HG02973 (cell line): ENCODE measurements around the gene AJM1.
"Not testable (repeated sequence)": the region's sequence is repeated elsewhere in the genome, so short reads cannot be mapped to it uniquely, and the experiment has no call there.

Experiments used
- ATAC-seq: cut with Tn5 transposase; IDR thresholded peaks from one replicate; pipeline ENCODE4 v1.9.1; 2021; ENCODE audit warnings: moderate library complexity; ENCODE audit not compliant: unreplicated experiment

AJM1 gene

DNA sequence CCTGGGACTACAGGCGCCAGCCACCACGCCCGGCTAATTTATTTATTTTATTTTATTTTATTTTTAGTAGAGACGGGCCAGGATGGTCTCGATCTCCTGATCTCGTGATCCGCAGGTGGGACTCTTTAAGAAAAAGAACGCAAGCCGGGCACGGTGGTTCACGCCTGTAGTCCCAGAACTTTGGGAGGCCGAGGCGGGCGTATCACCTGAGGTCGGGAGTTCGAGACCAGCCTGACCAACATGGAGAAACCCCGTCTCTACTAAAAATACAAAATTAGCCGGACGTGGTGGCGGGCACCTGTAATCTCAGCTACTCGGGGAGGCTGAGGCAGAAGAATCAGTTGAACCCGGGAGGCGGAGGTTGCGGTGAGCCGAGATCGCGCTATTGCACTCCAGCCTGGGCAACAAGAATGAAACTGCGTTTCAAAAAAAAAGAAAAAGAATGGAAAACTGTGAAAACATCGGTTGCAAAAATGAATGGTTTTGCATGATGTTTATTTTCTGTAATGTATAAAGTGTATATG is 24.7 kb downstream of the AJM1 start:
- not testable (repeated sequence) for ATAC-seq

- no peak for ATAC-seq
These were observed 25.2 kb downstream of the AJM1 start for GRCh38 chr9:136867480-136867879.

DNA sequence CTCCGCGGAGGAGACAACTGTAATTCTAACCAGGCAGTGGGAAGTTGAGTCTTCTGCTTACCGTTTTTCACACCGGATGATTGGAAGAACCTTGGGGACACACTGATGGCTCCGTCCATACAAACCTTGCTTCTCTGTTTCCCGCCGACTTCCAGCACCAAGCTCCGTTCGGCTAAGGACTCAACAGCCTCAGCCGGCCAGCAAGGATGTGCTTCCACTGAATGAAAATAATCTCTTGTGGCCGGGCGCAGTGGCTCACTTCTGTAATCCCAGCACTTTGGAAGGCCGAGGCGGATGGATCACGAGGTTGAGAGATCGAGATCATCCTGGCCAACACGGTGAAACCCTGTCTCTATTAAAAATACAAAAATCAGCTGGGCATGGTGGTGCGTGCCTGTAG is 25.6 kb downstream of the AJM1 start:
- no peak for ATAC-seq

DNA sequence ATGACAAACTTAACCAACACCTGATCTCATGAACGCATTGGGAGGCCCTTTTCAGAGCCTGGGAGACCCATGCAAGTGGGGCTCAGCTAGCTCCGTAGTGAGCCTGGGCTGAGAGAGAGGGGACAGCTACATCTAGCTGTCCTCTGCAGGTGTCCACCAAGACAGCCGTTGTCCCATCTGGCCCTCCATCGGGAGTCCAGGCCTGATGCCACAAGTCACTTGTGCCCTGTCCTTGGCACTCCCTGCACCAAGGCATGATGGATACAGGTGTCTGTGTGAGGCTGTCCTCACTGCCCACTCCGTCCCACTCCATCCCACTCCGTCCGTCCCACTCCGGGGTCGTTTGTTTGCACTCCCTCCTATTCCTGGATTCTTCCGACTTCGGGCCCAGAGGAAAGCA is 26.4 kb downstream of the AJM1 start:
- no peak for ATAC-seq

DNA sequence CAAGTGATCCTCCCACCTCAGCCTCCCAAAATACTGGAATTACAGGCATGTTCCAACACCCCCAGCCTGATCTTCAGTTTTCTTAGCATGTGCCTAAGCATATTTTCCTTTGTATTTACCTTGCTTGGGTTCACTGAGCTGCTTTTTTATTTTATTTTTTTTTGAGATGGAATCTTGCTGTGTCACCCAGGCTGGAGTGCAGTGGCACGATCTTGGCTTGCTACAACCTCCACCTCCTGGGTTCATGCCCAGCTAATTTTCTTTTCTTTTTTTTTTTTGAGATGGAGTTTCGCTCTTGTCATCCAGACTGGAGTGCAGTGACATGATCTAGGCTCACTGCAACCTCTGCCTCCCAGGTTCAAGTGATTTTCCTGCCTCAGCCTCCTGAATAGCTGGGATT is 27.3 kb downstream of the AJM1 start:
- ATAC-seq = not testable (repeated sequence)

- no peak for ATAC-seq
These were observed 32.9 kb downstream of the AJM1 start for GRCh38 chr9:136875155-136875554.

GRCh38 chr9:136876476-136876875 is 34.2 kb downstream of the AJM1 start:
- ATAC-seq = no peak

DNA sequence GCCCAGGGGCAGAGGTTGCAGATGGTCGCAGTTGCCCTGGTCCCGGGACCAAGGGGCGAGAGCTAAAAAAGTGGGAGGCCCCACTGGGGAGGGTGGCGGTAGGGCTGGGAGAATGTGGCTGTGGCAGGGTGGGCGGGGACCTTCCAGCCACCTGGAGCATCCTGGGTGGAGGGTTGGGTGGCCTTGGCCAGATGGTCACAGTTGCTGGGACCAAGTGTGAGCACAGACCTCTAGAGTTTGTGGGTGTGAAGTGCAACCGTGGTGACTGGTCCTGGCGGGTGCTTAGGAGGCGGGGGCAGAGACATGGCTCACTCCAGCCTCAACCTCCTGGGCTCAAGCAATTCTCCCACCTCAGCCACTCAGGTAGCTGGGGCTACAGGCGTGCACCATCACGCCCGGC is 38.4 kb downstream of the AJM1 start:
- no peak for ATAC-seq

DNA sequence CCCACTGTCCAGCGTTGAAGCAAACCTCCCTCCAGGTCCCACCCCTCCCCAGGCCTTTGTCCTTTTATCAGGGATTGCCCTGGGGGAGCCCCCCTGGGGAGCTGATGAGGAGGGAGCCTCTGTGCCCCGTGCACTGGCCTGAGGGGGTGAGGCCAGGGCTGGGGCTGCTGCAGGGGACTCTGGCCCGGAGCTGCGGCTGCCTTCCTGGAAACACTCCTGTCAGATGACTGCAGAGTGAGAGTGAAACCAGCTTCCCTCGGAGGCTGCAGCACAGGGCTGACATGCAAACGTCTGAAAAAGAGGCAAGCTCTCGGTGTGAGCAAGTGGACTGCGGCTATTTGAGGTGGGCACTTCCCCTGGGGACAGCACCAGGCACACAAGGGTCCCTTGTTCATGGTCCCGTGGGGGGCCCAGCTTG is 39.4 kb downstream of the AJM1 start:
- no peak for ATAC-seq

DNA sequence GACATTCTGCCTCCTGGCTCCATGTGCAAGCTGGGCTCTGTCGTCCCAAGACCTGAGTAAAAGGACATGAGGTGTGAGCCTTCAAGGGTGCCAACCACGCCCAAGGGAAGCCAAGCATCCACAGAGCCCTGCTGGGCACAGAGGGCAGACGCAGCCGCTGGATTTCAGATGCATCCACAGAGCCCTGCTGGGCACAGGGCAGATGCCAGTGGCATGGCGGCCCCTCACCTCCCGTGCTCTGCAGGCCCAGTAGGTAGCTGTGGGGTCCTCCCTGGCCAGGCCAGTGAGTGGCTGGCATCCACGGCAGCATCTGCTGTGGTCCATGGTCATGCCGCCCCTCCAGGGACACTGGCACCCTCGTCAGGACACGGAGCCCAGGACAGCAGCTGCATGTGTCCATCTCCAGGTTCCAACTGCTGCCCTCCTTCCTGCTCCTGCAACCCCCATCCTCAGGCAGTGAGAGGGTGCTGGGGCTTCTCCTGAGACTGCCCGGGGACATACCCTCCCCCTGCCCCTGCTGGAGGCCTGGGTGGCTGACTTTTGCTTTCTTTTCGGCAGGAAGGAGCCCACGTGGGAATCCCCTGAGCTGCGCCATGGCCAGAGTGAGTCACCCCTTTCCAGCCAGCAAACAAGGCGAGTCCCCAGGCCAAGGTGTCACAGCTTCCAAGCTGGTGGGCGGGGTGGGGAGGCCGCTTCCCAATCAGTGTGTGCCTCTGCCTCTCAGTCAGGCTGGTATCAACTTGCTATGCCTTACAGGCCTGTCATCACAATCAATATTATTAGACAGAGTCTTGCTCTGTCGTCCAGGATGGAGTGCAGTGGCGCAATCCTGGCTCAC is 40.0 kb downstream of the AJM1 start:
- peak; percentile 29 for ATAC-seq

GRCh38 chr9:136882947-136883283 is 40.6 kb downstream of the AJM1 start:
- ATAC-seq = not testable (repeated sequence)

- not testable (repeated sequence) for ATAC-seq
These were observed 41.4 kb downstream of the AJM1 start for GRCh38 chr9:136883670-136884069.

DNA sequence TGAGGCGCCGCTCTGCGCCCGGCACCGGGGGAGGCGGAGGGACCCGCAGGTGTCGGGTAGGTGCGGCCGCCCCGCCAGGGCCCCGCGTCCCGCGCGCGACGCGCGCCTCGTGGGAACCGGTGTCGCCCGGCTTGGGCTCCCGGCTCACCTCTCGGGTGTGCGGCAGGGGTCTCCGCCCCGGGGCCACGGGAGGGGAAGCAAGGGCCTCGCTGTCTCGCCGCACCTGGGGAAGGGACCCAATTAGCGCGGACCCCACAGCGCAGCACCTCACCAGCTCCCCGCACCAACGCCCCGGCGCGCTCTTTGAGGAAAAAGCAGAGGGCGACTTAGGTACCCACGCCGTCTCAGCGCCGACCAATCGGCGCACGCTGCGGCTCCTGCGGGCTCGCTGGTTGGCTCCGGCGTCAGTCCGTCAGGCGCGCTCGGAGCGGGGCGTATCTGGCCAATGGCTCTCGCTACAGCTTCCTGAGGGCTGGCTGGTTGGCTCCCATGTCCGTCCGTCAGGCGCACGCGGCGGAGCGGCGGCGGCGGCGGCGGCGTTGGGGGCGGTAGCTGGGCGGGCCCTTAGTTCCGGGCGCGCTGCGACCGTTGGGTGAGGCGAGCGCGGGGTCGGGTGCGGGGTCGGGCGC is 43.8 kb downstream of the AJM1 start, which contains the start of gene TRAF2:
TRAF2 (plus strand) TSS at position 567 of the 629 bp plus-strand sequence. CDS start 12,225 bp downstream, outside the sequence.
- peak; percentile 78 for ATAC-seq

- peak; percentile 22 for ATAC-seq
These were observed 44.6 kb downstream of the AJM1 start for GRCh38 chr9:136886610-136887597.

DNA sequence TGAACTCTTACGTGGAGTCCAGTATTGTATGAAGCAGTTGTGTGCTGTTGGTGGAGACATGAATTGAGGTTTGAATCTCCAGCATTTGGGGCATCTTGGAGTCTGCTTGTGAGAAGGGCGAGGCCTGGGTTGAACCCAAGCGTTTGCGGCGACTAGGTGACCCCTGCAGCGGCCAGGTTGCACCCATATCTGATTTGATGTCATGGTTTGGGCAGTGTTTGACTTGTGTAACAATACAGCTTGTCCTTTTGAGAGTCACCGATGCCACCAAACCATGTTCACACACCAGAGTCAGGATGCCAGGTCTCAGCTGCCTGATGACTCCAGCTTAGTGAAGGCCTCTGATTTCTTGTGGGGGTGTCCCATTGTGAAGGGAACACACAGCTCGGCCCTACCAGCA is 46.2 kb downstream of the AJM1 start:
- ATAC-seq = no peak

GRCh38 chr9:136889858-136890257 is 47.6 kb downstream of the AJM1 start:
- no peak for ATAC-seq

DNA sequence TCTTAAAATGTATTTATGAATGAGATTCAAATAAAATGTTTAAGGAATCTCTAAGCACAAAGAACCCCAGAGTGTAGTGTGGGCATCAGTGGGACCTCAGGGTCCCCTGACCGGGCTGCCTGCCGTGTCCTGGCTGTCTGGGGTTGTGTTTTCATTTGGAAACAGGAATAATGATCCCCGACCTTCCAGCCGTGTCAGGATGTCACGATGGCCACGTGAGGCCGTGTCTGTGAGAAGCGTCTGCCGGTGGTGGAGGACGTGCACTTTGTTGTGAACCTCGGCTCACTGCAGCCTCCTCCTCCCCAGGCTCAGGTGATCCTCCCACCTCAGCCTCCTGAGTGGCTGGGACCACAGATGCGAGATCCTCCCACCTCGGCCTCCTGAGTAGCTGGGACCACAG is 48.4 kb downstream of the AJM1 start:
- ATAC-seq = no peak
